GM15510 (cell line): ENCODE measurements around the gene CORO2A.

Experiments
- POLR2A ChIP-seq: IDR thresholded peaks from 3 replicates; pipeline ENCODE4 v1.6.1; 2011; ENCODE audit warnings: borderline replicate concordance; ENCODE audit not compliant: insufficient read length; ENCODE audit errors: extremely low read depth

Gene CORO2A

DNA sequence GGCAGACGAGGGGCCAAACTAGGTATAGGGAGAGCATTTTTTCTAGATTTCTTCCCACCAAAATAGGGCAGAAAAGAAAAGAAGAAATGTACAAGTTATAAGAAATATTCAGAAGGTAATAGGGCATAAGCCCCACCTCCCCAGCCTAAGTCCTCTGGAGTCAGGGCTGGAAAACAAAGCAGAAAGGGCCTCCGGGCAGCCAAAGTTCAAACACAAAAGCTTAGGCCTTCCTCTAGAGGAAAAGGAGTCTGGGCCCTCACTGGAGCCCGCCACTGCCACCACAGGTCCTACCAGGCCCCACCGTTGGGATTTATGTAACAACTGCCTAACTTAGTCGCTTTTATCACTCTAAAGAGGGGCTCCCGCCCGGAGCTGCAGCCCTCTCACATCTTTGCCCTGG is 35.4 kb upstream of the CORO2A start:
- TF ChIP-seq POLR2A: no peak

DNA sequence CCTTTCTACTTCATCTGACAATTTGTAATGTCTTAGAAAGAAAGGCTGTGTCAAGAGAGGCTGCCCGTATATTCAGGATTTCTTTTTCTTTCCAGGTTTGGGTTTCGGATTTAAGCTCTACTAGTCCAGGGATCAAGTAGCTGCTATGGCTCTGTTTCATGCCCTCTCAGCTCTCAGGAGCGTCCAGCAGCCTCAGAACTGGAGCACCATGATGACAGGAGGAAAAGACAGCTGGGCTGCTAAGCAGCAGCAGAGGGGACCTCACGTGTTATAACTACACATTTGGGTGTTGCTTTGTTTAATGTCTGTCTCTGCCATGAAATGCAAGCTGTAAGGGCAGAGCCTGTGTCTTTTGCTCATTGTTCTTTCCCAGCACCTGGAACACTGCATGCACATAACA is 34.5 kb upstream of the CORO2A start:
- no peak for TF ChIP-seq POLR2A

DNA sequence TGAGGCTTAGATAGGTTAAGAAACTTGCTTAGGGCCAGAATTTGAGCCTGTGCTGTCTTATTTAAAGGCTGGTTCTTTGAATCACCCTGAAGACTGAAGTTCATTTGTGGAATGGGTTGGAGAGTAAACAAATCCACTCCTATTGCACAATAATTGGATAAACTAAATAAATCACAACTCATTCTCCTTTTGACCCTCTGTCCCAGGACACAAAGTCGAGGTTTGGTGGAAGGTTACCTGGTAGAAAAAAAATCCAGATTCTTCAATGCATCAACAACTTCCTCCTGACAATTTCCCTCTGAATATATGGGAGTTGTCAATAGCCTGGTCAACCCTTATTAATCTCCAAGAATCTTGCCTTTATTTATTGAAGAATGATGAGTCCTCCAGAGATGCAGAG is 34.1 kb upstream of the CORO2A start:
- no peak for TF ChIP-seq POLR2A

DNA sequence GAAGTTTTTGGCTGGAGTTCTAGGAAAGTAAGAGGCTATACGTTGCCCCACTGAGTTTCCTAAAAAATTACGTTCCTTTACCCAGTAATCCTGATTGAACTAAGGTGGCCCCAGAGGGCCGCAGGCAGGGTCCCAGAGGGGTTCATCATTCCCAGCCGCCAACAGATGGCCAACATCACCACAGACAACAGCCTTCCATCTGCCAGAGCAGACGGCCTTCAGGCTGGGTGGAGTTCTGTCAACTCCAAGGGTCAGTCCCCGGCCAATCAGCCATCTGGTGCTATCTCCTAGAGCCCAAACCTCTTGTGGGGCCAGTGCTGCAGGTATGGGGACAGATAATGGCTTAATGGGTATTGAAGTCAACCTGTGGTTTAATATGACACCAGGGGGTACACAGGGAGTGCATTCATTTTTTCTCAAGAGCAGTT is 32.6 kb upstream of the CORO2A start:
- no peak for TF ChIP-seq POLR2A

GRCh38 chr9:98222885-98223691 is 30.7 kb upstream of the CORO2A start:
- no peak for TF ChIP-seq POLR2A

- TF ChIP-seq POLR2A: no peak
Measured at GRCh38 chr9:98220911-98221310, 28.5 kb upstream of the CORO2A start.

GRCh38 chr9:98219794-98220370 is 27.4 kb upstream of the CORO2A start:
- no peak for TF ChIP-seq POLR2A

DNA sequence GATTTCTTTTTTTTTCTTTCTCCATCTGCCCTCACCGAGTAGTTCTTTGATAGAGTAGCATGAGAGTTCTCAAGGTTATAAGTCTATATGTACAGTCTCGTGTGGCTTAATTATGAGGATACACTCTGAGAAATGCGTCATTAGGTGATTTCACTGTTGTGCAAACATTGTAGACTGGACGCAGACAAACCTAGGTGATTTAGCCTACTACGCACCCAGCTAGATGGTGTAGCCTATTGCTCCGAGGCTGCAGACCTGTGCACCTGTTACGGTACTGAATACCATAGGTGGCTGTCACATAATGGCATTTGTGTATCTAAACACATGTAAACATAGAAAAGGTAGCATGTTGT is 26.9 kb upstream of the CORO2A start:
- no peak for TF ChIP-seq POLR2A

GRCh38 chr9:98218562-98219363 is 26.3 kb upstream of the CORO2A start:
- TF ChIP-seq POLR2A: no peak

DNA sequence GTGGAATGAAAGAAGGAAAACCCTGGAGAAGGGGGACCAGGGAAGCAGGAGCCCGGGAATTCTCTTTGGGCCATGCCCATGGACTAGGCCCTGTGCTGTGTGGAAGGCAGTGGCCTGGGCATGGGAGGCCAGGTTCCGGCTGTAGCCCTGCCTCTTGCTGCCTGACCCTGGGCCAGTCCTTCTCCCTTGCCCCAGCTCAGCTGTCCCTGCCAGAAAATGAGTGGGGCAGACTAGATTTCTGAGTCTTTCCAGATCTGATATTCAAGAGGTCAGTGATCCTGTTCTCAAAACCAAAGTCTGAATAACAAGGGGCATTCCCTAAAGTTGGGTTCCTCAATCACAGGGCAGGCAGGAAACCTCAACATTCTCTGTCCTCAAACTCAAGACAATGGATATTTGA is 24.8 kb upstream of the CORO2A start:
- no peak for TF ChIP-seq POLR2A

GRCh38 chr9:98216391-98216790 is 24.0 kb upstream of the CORO2A start:
- TF ChIP-seq POLR2A: no peak

- TF ChIP-seq POLR2A: no peak
Measured at GRCh38 chr9:98215821-98216220, 23.4 kb upstream of the CORO2A start.

DNA sequence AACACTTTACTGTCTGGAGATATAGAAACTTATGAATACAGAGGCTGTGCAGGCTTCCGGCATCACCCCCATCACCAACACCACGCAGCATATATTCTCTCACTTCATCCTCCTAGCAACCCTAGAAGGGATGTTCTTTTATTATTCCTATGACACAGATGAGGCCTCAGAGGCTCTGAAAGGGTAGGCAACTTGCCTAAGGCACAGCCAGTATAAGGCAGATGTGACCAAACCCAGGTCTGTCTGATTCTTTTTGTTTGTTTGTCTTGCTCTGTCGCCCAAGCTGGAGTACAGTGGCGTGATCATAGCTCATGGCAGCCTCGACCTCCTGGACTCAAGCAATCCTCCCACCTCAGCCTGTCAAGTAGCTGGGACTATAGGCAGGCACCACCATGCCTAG is 22.8 kb upstream of the CORO2A start:
- TF ChIP-seq POLR2A: no peak

DNA sequence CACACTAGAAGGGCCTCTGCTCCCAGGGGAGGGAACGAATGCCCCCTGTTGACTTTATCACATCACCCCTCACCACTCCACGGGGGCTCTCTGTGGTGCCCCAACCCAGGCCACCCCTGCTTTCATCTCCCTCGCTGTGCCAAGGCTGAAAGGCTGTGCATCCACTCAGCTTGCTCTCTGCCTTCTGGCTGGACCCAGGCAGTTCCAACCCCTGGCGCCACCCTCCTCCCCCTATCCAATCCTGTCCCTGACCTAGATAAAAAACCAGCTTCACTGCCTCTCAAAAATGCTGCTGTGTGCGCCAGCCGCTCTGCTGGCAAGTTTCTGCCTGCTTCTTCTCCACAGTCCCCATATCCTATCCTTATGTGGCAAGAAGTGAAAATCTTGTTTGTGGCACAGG is 22.4 kb upstream of the CORO2A start:
- no peak for TF ChIP-seq POLR2A

DNA sequence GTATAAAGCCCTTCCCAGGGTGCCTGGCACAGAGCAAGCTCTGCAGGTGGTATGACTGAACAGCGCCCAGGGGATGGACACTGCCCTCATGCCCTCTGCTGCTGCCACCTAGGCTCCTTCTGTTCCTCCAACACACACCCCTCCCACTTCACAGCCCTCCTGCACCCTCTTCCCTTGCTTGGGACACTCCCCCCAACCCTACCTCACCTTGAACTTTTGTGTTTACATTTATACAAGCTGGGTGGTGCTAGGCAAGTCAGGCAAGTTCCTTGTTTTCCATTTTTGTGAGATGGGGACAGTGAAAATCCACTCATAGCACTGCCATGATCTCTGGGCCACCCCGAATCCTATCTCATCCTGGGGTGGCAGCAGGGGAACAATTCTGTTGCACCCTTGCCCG is 18.8 kb upstream of the CORO2A start:
- TF ChIP-seq POLR2A: no peak
